Spleen (tissue), 7 donors: Measurements from ENCODE around the gene CD300LG.

Experiments
- POLR2A ChIP-seq, 3 donors: fragments of 450-650 bp; IDR thresholded peaks; one replicate each; pipeline ENCODE4 v1.5.1; 2017; ENCODE audit warnings: antibody characterized with exemption in 3 of 3, mild to moderate bottlenecking in 1 of 3
- TF ChIP-seq, protein P1 (sequence below), 11 experiments: fragments of 200-600 bp in 7 of 11; fragments of 450-650 bp in 4 of 11; sonication (generic) in 4 of 11; IDR thresholded peaks in 8 of 11; conservative IDR thresholded peaks in 3 of 11; 1 replicate in 7 of 11; 2 replicates in 4 of 11; pipeline versions ENCODE4 v1.4.0 to v1.8.0; 2016 to 2021; ENCODE audit warnings: antibody characterized with exemption in 11 of 11, inconsistent platforms in 4 of 11, mild to moderate bottlenecking in 1 of 11
- donor health status: DM: no; HTN: no; CAD: no; lungs with moderate emphysema.
- donor health status: DM: no; HTN: no; CAD: no.
- donor health status: DM: no; HTN: no; CAD: no.

GRCh38 chr17:43909537-43910231 lies 62.7 kb downstream of the CD300LG start:
- TF ChIP-seq, protein P1, sequence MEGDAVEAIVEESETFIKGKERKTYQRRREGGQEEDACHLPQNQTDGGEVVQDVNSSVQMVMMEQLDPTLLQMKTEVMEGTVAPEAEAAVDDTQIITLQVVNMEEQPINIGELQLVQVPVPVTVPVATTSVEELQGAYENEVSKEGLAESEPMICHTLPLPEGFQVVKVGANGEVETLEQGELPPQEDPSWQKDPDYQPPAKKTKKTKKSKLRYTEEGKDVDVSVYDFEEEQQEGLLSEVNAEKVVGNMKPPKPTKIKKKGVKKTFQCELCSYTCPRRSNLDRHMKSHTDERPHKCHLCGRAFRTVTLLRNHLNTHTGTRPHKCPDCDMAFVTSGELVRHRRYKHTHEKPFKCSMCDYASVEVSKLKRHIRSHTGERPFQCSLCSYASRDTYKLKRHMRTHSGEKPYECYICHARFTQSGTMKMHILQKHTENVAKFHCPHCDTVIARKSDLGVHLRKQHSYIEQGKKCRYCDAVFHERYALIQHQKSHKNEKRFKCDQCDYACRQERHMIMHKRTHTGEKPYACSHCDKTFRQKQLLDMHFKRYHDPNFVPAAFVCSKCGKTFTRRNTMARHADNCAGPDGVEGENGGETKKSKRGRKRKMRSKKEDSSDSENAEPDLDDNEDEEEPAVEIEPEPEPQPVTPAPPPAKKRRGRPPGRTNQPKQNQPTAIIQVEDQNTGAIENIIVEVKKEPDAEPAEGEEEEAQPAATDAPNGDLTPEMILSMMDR (IDR thresholded peaks at IDR 0.05 in 8 of 11, conservative IDR thresholded peaks at IDR 0.05 in 3 of 11) = no peak
- no peak for TF ChIP-seq POLR2A (IDR thresholded peaks at IDR 0.05)
